GM10248 (cell line): ENCODE results near the gene ZAR1.

Source experiments
- CTCF ChIA-PET: fragments of 300-600 bp; sonication (Branson Sonifier 250); formaldehyde crosslinking; extraction: SDS; loops from one replicate; lab custom pipeline; 2021; ENCODE audit warnings: antibody characterized with exemption; lab: Yijun Ruan, JAX
- POLR2A ChIA-PET: fragments of 350-650 bp; sonication (Branson Sonifier 250); formaldehyde crosslinking; extraction: SDS; loops from one replicate; lab custom pipeline; 2020; ENCODE audit warnings: antibody characterized with exemption; lab: Yijun Ruan, JAX
- DNase-seq: peaks from one replicate; pipeline ENCODE4 v3.0.0; 2012; ENCODE audit errors: extremely low spot score
- TF ChIP-seq, protein P1 (sequence below): IDR thresholded peaks from 2 replicates; pipeline ENCODE4 v1.5.1; 2012; ENCODE audit warnings: mild to moderate bottlenecking, low read depth; ENCODE audit errors: extremely low read depth, missing control alignments, control extremely low read depth

ZAR1 gene

DNA sequence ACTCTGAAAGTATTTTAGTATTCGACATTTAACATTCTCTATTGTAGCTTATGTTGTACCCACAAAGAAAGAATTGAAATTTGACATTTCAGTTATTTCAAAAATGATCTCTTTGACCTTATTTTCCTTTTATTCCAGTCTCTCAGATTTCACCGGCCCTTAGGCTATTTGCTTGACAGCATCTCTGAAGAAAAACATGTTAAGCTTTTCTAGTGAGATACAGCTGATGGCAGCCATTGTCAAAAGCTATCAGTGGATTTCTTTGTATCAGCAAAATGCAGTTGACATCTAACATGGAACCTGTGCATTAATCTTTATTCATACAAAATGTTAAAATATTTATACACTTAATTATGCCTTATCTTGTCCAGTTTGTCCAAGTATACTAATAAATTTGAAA lies 16.7 kb downstream of the ZAR1 start:
- TF ChIP-seq, protein P1, sequence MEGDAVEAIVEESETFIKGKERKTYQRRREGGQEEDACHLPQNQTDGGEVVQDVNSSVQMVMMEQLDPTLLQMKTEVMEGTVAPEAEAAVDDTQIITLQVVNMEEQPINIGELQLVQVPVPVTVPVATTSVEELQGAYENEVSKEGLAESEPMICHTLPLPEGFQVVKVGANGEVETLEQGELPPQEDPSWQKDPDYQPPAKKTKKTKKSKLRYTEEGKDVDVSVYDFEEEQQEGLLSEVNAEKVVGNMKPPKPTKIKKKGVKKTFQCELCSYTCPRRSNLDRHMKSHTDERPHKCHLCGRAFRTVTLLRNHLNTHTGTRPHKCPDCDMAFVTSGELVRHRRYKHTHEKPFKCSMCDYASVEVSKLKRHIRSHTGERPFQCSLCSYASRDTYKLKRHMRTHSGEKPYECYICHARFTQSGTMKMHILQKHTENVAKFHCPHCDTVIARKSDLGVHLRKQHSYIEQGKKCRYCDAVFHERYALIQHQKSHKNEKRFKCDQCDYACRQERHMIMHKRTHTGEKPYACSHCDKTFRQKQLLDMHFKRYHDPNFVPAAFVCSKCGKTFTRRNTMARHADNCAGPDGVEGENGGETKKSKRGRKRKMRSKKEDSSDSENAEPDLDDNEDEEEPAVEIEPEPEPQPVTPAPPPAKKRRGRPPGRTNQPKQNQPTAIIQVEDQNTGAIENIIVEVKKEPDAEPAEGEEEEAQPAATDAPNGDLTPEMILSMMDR: no peak
- DNase-seq: no peak
- ChIA-PET POLR2A (no interaction called here), CTCF (interaction anchor here (1.2 to 1.7 kb wide), 3 partner anchors 8 to 39 kb away, joined by 3 to 5 read pairs (median 4); no protein-coding TSS in a partner anchor)

DNA sequence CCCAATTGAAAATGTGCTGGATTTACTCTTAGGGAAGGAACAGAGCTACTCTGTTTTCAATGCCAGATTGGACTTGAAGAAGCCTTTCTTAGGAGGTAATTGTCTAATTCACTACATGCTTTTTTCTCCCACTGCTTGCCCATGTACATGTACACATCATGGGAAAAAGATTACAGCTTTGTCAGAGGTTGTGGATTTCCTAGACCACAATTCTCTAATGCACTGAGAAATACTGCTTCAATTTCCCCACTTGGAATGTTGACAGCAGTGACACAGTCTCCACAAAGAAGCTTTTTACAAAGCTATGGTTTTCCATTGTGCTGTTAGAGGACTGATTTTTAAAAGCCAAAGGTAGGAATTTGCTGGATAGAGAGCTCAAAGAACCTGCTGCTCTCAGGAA lies 19.5 kb downstream of the ZAR1 start:
- ChIA-PET POLR2A (no interaction called here), CTCF (interaction anchor here (1.0 to 2.1 kb wide), 4 partner anchors 10 to 47 kb away, joined by 4 to 12 read pairs (median 7); no protein-coding TSS in a partner anchor)
- DNase-seq: no peak
- TF ChIP-seq, protein P1: no peak

DNA sequence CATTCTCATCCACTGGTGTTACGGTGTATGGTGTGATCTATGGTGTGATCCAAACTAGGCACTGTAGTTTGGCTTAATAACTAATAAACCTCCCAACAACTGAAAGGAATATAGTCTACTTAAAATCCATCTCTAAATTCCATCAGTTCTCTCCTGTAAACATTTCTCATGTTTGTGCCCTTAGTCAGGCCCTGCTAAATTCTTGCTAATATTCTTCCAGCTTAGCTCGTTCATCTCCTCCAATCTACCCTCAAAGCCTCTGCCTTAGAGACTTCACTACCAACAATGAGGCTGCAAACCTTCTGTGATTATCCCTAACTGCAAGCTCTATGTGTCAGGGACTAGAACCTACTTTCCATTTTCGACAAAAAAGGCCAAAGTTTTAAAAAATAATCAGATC lies 28.1 kb downstream of the ZAR1 start:
- ChIA-PET POLR2A (no interaction called here), CTCF (interaction anchor here (1.0 to 1.1 kb wide), 2 partner anchors 19 to 28 kb away, joined by 3 read pairs; no protein-coding TSS in a partner anchor)
- no peak for DNase-seq
- TF ChIP-seq, protein P1: no peak

DNA sequence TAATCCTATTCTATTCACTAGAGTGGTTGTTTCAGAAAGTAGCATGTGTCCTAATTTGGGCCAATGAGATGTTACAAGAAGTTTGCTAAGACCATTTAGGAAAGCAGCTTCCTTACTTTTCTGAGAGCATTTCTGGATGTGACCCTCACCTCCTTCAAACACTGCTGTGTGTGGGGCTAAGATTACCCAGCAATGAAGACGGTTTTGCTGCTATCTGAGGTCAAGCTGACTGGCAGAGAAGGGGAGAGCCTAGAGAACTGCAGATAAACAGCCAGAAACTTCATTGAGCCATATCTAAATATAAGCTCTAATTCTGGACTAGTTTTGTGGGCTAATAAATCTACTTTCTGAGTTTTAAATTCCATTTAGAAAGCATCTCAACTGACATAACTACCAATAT lies 36.4 kb downstream of the ZAR1 start:
- TF ChIP-seq, protein P1: no peak
- ChIA-PET CTCF (interaction anchor here (0.9 to 2.4 kb wide), 9 partner anchors 10 to 52 kb away, joined by 3 to 11 read pairs (median 4); no protein-coding TSS in a partner anchor), POLR2A (no interaction called here)
- no peak for DNase-seq

DNA sequence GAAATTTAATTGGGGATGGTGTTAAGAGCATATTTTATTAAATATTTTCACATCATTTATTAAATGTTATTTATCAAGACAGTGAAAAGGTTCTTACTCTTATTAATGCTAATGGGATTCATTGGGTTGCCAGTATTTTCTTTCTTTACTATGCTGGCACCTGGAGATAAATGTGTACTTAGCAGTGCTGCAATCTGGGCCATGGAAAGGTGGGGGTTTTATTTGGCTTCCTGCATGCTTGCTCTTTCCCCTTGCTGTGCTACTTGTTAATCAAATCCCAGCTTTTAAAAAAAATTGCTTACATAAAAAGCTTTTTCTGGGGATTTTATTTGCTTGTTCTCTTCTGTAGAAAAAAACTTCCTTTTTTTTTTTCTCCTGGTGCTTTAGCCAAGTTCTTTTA lies 48.3 kb downstream of the ZAR1 start:
- CTCF ChIA-PET: interaction anchor here (1.0 to 1.6 kb wide), 3 partner anchors 12 to 389 kb away, joined by 3 read pairs; no protein-coding TSS in a partner anchor
- no peak for DNase-seq
- TF ChIP-seq, protein P1: no peak
- POLR2A ChIA-PET: no interaction called here

DNA sequence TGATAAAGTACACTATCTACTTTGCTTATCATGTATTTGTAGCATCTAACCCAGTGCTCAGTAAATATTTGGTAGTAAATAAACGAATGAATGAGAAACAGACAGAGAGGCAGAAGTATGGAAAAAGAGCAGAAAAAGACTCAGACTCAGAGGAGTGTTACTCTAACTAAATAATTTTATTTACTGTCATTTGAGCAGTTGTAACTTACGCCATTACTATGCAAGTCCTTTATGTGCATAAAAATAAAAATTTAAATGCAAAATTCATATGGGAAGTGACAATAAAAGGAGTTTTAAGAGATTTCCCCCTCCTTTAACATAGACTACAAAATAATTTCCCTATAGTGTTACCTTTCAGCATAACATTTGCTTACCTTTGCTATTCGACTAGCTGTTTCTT lies 49.5 kb downstream of the ZAR1 start:
- ChIA-PET CTCF (interaction anchor here (1.4 to 1.5 kb wide), 2 partner anchors 16 to 390 kb away, joined by 3 to 4 read pairs; no protein-coding TSS in a partner anchor), POLR2A (no interaction called here)
- DNase-seq: no peak
- TF ChIP-seq, protein P1: no peak

DNA sequence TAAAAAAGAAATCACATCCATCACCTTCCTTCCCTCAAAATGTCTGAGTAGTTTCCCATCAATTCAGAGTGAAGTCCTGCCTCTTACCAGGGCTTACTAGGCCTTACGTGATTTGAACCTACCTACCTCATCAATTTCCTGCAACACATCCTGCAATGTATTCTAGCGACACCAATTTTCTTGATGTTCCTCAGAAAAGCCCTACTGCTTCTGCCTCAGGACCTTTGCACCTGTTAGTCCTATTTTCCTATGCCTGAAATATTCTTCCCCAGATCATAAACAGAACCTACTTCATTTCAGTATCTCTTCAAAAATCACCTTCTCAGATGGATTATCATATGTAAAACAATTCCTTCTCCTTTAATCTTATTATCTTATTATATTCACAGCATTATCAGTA lies 52.8 kb downstream of the ZAR1 start:
- TF ChIP-seq, protein P1: no peak
- no peak for DNase-seq
- CTCF ChIA-PET: interaction anchor here (1.1 to 1.7 kb wide), 4 partner anchors 9 to 421 kb away, joined by 3 to 6 read pairs (median 4); no protein-coding TSS in a partner anchor
- POLR2A ChIA-PET: no interaction called here
